GM19025 (cell line): ENCODE measurements around the gene ADPGK.
A peak's percentile ranks its signal among the peaks of the same experiment; 100 is the strongest.
"Not testable (repeated sequence)": the region's sequence is repeated elsewhere in the genome, so short reads cannot be mapped to it uniquely, and the experiment has no call there.

ENCODE experiments used
- ATAC-seq: cut with Tn5 transposase; IDR thresholded peaks from one replicate; pipeline ENCODE4 v1.9.1; 2021; ENCODE audit warnings: mild to moderate bottlenecking, low read depth, moderate library complexity; ENCODE audit not compliant: unreplicated experiment

Gene ADPGK

DNA sequence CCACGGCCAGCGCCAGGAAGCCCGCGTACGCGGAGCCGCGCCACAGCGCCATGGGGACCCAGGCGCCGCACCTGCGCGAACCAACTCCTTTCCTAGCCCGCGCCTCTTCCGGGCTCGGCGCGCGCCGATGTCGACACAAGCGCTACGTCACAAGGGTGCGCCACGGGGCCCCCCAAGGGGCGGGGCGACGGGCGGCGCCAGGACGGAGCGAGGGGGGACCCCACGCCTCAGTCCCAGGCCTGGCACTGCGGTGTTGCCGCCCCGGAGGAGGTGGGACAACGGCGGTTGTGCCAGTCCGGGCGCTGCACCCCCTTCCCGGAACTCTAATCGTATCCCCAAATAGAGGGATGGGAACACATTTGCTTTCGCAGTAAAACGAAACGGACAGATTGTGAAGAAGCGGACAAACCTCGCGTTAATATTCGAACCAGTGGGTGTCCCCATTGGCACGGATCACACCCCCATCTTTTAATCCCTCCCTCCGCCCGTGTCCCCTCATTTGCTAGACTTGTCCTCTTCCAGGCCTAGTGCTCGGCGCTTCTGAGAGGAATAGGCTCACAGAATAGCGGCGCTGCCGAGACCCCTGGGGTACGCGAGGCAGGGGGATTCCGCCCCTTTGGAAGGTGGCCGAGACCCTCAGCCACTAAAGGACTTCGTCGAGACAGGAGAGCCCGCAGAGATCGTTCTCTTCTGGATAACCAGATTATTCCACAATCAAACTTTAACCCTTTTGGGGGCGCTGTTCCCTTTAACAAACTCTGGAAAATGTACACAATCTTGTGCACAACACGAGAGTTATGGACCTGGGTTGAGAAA is at the start of gene ADPGK:
Gene ADPGK, minus strand, starts transcription at position 119 of the 816 bp plus-strand sequence. Its CDS starts 67 bp downstream, at position 52.
- ATAC-seq = peak; percentile 80

DNA sequence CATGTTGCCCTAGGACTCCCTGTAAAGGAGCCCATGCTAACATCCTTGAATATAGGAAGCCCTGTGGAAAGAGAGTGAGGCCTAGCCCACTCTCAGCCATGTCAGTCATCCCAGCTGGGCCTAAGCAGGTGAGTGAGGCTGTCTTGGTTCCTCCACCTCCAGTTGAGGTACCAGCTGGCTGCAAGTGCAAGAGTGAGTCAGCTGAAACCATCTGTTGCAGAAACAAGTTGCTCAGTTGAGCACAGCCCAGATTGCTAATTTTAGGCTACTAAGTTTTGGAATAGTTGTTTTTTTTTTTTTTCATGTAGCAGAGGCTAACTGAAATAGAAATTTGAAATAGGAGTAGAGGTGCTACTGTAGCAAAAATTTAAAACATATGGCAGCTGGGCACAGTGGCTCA is 43.7 kb upstream of the ADPGK start:
- ATAC-seq = no peak

DNA sequence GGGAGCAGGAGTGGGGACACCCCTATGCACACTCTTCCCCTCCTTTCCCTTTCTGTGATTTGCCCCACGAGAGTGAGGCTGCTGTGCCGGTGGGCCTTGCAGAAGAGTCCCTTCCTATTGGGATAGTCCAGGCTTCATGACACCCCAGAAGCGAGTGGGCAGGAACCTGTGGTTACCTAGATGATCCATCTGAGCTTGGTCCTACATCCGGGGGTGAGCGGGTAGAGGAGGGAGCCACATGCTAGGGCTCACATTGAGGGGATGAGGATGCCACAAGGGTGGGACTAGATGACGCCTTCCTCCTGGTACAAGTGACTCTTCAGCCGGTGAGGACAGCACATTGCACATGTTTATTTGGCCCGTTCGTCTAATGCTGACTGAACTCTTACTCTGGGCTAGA is 43.1 kb upstream of the ADPGK start:
- ATAC-seq = no peak

DNA sequence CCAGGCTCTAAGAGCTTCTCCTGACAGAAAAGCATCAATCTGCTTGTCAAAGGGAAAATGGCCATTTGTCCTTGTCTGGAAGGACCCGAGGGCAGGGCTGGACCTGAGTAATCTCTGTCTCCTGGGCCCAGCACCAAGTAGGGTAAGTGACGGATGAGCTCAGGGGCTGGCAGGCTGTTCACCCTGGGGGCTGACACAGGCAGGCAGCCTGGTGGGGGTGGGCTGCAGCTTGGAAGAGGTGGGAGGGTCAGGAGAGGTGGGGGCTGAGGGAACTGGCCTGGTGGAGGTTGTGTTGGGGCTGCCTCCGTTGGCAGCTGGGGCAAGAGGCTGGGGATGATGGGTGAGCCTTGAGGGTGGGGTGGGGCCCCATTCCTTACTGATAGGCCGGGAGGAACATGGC is 42.3 kb upstream of the ADPGK start:
- no peak for ATAC-seq

DNA sequence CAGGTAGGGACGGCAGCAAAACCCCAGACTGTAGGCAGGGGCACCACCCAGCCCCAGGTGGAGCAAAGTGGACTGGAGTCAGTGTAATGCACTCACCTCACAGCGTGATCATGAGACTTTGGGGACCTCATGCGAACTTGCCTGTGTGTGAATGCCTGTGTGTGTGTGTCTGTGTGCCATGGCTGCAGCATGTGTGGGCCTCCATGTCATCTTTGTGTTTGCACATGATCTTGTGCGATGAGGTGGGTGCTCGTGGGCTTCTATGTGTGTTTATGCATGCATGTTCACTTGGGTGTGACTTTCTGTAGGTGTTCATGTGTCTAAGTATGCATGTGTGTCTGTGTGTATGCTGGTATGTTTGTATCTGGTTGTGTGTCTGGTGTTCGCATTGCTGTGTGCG is 41.2 kb upstream of the ADPGK start:
- ATAC-seq = no peak

DNA sequence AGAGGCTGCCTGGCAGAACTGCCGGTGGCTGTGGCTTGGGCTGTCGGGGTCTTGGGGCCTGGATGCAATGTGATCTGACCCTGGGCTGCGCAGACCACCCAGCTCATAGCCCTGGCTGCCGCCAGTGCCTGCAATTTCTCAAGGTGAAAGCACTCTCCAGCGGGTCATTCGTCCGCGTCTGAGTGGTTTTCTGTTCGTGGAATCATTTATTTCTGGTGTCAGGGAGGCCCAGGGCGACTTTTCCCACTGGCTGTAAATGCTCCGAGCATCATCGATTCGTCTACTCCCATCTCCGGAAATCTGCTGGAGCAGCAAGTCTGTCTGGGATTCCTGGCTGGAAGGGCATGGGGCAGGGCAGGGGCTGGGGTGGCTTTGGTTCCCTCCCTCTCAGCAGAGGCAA is 40.6 kb upstream of the ADPGK start:
- no peak for ATAC-seq

DNA sequence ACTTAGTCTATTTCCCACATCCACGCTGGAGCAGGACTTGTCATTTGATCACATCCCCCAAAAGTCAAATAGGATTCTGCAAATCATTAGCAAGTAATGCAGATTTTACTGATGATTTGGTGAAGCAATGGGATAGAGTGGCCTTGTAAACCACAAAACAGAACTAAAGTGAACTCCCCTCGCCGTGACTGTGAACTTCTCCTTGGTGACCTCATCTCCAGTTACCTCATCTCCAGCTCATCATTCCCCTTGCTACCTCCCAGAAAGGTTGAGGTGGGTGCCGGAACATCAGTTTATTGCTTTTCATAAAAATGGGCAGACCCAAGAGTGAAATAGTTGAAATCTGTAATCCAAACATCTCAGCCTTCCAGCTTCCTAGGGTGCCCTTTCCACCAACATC is 36.7 kb upstream of the ADPGK start:
- ATAC-seq = no peak

DNA sequence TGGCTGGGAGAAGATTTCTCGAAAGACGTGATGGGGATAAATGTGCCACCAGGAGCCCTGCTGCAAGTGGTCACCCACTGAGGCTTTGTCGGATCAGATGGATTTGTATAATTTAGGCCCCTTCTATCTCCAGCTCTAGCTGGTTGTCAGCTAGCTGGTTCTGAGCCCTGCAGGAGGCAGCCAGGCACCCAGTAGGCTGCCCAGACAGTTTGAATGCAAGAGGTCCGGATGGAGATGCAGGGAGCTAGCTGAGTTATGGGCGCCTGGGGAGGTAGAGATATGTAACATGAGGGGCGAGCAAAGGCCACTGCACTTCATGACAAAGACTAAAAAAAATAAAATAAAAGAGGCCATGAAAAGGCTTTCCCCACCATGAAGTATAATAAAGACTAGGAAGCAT is 35.1 kb upstream of the ADPGK start:
- ATAC-seq = no peak

DNA sequence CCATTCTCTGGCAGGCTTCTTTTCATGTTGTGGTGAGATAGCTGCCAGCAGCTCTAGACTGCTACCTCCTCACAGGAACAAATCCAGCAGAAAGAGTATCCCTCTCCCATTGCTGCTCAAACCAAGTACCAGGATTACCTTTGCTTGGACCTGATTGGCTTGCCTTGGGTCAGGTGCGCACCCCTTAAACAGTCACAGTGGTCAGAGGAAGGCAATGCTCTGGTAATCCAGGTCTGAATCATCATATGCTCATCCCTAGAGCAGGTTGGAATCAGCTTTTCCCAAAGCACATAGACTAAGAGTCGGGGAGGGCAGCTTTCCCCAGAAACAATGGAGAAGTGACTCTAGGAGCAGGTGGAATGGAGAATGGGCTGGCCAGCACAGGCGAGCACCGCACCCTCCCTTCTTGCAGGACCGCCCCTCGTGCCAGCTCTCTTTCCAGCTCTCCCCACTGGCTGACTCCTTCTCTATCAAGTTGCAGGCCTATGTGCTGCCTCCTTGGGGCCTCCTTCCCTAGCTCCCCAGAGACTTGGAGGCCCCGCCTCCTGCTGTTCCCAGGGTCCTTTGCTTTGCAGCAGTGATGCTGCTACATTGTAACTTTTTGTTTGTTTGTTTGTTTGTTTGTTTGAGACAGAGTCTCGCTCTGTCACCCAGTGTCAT is 29.9 kb upstream of the ADPGK start:
- ATAC-seq = no peak

DNA sequence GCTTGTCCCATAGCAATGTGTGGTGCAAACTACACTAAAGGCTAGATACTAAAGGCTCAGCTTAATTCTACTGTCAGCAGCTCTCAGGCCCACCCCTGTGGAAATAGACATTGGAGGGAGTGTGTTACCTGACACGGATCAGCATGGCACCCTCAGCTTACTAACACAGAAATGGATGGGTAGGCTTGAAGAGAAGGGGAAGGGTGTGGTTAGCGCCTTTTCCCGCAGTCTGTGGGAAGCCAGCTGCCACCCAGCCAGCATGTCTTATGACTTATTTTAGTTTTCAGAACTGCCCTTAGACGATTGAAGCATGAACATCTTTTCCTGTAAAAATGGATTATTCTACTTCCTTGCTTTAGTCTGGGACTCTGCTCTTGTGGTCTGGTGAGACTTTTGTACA is 25.8 kb upstream of the ADPGK start:
- ATAC-seq = no peak

DNA sequence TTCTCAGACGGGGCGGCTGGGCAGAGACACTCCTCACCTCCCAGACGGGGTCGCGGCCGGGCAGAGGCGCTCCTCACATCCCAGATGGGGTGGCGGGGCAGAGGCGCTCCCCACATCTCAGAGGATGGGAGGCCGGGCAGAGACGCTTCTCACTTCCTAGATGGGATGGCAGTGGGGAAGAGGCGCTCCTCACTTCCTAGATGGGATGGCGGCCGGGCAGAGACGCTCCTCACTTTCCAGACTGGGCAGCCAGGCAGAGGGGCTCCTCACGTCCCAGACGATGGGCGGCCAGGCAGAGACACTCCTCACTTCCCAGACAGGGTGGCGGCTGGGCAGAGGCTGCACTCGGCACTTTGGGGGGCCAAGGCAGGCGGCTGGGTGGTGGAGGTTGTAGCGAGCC is 23.8 kb upstream of the ADPGK start:
- ATAC-seq = not testable (repeated sequence)

DNA sequence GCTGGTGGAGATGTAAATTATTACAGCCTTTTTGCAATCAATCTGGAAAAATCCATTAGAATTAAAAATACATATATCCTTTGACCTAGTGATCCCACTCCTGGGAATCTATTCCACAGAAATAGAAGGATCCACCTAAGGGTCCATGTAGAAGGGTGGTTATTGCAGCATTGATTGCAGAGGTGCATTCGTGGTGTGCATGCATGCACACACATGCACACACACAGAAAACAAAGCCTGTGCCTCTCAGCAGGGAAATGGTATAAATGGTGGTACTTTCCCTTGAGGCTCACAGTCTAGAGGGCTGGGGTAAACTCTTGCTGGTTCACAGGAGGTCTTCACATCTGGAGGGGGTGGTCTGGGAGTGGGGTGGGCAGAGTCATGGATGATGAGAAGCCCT is 19.4 kb upstream of the ADPGK start:
- ATAC-seq = no peak

DNA sequence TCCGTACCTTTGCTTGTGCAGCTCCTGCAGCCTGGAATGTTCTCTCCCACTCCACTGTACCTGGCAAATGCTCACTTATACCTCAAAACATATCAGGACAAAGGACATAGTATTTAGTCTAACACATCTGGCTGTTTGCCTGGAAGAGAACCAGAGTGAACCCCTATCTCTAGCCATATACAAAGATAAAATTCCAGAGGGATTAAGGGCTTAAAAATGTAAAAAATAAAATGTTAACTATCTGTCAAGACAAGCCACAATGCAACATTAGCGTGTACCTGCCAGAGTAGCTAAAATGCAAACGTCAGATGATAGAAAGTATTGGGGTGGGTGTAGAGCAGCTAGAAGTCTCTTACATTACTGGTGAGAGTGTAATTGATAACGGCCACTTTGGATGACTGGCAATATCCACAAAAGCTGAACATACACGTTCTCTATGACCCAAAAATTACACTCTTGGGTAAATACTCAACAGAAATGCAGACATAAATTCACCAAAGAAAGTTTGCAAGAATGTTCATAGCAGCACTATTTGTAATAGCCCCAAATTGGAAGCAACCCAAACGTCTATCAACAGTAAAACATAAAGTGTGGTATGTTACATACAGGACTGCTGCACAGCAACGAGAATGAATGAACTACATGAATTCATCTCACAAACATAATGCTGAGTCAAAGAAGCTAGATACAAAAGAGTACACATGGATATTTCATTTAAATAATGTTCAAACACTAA is 18.2 kb upstream of the ADPGK start:
- no peak for ATAC-seq

DNA sequence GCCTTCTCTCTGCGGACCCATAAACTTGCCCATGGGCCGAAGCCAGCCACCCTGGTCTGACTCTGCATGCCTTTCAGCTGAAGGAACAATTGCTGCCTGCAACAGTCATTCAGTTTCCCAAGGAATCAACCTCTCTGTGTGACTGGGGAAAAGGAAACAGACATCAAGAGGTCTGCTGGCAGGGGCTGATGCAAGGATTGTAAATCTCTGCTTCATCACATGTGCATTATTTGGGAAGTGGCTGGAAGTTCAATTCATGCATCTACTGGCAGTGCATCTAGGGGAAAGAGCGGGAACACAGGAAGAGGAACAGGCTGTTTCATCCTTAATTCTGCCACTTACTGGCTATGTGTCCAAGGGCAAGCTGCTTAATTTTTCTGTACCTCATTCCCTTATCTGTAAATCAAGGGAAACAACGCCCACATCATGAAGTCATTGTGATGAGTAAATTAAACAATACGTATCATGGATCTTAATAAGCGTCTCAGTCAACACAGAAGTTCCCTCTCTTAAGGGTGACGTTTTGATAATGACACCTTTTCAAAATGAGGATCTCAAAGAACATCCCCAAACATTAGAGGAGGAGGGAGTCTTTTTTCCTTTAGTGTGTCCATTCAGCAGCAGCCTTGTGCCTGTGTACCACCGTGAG is 17.4 kb upstream of the ADPGK start:
- ATAC-seq = no peak

DNA sequence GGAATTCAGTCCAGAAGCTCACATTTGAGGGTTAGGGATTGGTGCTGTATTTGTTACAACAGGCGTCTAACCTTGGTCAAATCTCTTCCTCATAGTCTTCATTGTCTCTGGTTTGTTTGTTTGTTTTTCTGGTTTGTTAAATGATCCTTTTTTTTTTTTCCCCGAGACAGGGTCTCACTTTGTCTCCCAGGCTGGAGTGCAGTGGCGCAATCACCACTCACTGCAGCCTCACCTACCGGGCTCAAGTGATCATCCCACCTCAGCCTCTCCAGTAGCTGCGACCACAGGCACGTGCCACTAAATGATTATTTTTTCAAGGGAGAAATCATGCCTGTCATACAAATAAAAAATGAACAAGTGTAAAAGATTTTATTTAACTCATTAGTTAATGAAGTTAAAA is 14.3 kb upstream of the ADPGK start:
- ATAC-seq = no peak

DNA sequence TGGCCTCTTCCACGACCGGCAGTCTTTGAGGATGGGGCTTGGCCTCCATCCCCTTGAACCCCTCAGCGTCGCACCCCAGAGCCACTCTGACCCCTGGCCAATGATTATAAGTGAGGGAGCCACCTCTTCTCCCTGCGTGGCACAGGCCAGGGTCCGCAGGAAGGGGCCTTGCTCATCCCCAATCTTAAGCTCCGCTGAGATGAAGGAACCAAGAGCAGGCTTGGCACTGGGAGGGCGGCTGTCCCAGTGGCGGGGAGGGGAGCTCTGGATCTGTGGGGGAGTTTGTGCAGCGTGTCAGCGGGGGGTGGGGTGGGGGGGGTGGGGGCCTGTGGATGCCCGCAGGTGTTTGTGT is 13.8 kb upstream of the ADPGK start:
- ATAC-seq = no peak

DNA sequence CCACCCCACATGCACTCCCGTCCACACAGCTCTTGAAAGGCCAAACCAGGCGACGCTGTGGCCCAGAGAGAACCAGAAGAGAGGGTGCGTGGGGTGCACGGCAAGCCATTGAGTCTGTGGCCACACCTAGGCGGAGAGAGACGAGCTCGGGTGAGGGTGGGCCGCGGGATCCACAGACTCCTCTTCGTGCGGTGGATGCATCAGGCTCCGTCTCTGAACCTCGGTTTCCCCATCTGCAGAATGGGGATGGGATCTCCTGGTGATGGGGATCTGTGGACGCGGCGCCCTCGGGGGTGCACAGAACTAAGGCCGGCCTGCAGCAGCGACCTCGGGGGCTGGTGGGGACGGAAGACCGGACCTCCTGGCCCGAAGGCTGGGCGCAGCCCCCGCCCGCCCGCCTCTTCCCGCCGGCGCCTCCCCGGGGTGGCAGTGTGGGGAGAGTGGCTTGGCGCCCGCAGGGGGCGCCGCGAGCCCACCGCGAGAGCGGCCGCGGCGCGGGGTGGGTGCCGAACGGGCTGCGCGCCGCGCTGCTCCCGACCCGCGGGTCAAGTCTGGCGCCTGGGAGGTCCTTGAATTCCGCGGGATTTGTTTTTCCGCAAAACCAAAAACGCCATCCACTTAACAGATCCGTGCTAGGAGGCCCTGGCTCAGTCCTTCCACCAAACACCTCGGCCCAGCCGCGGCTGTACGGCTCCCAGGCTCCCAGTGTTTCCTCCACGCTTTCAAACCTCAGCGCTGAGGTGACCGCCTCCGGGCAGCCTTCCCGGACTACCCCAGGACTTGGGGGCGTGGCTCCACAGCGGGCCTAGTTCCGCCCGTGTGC is 13.2 kb upstream of the ADPGK start:
- ATAC-seq = peak; percentile 63

DNA sequence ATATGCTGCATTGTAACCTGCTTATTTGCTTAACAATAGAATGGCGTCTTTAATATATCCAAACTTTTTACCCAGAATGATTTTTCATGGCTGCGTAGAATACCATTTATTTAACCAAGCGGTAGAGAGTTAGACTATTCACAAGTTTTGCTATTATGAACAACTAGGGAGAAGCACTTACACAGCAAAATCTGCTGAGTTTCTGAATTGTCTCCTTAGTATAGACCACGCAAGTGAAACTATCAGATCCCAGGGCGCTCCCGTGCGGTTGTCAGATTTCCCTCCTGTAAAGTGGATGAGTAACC is 12.6 kb upstream of the ADPGK start:
- no peak for ATAC-seq

DNA sequence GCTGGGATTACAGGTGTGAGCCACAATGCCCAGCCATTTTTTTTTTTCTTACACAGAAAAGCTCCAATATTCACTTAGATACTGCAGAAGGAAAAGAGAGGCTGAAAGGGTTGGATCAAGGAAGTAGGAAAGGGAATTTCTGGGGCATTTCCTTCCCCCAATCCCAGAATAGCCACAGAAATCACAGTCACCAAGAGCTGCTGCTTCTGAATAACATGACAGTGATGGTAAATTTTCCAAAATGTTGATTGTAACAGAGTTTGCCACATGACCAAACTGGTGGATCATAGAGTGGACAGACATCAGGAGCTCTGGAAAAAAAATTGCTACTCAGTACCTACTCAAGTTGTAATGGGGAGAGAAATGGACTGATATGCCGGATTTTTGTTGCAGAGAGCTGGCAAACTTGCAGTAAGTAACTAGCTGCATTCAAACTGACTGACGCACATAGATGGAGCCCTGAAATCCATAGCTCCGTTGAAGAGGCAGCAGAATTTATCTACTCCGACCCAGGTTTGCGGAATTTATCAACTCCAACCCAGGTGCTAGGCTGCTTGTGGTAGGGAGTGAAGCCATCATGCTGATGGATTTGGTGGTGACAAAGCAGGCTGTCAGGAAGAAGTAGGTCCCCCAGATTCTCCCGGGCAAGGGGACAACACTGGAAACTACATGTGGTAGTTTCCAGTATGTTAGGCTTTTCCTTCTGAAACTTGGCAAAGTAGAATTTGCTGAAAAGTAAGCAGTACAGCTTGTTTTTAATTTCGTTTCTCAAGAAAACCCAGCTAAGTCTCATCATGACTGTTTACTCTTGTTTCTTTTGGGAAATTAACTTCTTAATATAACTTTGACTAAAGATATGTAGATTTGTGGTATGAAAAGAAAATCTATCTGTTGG is 10.5 kb upstream of the ADPGK start:
- ATAC-seq = no peak
